SK-N-DZ (cell line): ENCODE results near the gene PSMB7.
A peak's percentile ranks its signal among the peaks of the same experiment; 100 is the strongest.

Source experiments
- DNase-seq: peaks from one replicate; pipeline ENCODE4 v3.0.0-alpha.2; 2015; ENCODE audit warnings: low spot score

Gene PSMB7

DNA sequence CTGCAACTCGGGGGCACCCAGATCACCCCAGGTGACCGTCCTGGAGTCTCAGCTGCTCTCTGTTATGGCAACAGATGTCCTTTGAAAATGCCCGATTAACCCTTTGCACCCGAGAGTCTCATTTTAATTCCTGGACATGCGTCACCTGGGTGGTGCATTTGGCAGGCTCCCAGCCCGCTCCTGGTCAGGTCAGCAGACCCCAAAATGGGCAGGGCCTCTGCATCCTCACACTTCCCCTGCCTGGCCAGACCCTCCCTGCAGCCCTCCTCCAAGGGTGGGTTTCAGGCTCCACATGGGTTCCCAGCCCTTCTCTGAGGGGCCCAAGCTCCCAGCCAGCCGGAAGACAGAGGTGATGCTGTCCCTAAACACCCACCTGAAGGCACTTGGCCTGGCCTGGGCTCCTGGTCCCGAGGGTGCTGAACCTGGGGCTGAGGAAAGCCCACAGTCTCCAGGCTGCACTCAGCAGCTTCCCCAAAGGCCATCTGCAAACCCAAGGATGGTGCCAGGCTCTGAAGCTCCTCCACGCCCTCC, 69.4 kb downstream of the PSMB7 start:
- DNase-seq = no peak

DNA sequence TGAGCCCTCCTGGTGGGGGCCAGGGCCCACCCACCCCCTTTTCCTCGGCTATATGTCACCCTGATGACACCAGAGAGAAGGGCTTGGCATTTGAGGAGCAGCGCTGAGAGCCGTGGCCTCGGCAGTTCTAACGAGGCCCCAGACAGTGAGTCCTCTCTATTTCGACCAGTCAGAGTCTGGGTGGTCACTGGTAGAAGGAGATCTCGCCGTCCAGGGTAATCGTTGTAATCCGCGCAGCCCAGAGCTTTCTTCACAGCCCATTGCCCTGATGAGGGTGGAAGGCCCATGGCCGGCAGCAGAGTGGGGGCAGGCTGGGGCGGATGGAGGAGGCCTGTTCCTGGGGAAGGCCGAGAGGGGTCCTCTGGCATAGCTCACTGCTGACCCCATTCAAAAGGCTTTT, 70.2 kb downstream of the PSMB7 start:
- no peak for DNase-seq

DNA sequence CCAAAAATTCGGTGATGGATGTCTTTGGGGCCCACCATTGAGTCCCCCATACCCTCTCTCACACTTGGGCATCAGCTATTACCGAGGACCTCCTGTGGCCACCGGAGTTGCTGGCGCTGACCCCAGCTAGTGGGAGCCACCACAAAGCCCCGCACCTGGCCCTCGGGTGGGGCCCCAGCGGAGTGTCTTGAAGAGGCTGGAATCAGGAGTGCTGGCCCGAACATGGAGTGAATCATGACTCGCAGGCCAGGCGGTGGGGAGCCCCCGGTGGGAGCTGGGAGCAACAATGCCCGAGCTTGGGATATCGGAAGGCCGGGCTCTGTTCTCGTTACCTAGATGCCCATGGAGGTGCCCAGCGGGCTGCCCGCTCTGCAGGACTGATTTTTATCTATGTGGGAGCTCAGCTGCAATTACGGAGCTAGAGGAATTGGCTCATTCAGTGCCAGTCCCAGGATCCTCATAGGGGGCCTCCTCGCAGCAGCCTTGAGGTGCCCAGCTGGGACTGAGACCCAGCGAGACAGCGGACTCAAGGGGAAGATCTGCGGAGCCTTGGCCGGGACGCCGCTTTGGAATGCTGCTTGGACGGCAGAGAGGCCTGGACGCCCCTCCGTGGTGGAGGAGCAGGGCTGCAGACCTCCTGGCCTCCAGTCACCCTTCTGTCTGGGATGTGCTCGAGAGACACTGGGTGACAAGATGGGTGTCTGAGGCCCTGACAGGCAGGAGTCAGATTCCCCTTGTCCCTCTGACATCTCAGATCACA, 70.8 kb downstream of the PSMB7 start:
- DNase-seq = no peak

DNA sequence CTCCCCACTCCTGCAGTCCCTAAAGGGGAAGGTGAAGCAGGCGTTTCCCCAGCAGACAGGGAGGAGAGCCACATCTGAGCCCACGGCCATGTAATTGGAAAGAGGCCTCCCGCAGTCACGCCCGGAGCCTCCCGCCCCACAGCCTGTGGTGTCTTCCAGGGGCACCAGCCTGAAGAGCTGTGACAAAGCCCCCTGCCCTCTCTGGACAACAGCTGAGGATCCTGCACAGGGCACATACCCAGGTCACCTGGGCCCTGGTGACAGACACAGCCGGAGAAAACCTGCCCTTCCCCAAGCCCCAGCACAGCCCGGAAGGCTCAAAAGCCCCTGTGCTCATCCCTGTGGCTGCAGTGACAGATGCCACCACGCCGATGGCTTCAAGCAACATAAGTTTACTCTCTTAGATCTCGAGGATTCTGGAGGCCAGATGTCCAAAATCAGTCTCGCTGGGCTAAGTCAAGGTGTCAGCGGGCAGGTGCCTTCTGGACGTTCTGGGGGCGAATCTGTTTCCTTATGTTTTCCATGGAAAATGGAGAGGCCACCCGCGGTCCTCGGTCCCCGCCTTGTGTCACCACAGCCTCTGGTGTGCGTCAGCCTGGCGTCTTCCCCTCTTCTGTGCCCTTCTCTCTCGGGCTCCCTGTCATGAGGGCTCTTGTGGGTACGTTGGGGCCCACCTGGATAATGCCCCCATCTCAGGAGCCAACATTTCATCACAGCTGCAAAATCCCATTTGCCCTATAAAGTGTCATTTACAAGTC, 71.5 kb downstream of the PSMB7 start:
- no peak for DNase-seq

DNA sequence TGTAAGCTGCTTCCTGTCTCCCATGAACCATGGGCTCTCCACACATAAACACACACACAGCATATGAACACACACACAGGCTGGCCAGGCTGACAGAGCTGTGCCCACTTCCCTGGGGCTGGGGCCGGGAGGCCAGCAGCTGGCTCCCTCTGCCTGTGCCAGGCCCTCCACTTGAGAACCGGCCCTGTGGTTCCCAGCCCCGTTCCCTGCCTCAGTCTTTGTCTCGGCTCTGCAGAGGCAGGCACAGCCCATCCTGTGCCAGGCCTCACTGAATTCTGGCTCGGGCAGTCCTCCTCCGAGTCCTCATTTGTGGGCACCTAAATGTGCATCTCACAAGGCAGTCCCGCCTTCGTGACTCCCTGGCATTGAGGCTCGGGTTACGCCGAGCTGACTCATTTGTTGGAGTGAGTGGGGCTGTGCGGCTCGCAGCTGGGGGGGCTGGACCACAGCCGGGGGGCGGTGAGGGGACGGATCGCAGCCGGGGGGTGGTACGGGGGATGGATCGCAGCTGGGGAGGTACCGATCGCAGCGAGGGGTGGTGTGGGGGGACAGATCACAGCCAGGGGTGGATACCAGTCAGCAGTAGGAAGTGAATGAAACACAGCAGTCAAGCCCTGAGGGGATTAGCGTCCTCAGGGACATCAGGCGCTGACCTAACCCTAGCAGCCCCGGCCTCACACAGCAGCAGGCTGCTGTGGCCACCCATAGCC, 72.3 kb downstream of the PSMB7 start:
- DNase-seq = no peak

DNA sequence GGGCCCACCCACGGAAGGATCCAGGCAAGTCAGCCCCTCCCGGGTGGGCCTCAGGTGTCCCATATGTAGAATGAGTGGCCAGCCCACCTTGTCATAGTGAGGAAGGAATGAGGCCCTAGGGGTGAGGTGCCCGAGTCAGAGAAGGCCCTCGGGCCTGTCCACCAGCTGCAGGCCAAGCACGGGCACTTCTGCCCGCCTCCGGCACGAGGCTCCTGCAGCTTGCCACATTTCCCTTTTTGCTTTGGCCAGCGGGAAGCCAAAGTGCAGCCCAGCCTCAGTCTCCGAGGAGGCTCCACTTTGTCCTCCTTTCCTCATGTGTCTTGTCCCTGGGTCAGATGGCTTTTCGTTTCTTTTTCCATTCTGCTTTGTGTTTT, 72.9 kb downstream of the PSMB7 start:
- DNase-seq = no peak

DNA sequence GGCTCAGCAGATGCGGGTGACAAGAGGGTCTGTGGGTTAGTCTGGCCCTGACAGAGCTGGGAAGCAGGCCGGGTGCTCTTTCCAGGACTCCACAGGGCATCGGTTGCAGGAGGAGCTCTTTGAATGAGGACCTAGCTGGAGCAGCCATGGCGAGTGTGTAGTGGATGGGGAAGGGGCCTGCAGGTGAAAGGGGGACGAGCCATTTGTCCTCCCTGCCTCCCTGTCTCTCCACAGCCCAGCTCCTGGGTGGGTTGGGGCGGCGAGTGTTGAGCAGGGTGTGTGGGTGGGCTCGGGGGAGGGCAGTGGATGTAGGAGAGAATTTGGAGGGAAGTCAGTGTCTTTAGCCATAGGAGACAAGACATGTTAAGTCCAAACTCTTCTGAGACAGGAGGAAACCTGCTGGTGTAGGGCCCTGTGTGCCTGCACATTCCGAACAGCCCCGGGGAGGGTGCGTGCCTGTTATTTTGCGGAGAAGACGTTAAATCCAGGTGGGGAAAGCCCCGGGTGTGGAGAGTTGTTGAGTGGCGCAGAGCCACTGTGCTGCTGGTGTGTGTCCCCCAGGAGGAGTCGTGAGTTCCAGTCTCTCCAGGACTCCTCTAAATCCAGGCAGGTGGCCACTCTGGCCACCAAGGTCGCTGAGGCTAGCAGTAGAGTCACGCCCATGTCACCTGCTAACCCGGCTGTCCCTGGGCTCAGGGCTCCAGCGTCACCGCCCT, 73.6 kb downstream of the PSMB7 start:
- DNase-seq = no peak

DNA sequence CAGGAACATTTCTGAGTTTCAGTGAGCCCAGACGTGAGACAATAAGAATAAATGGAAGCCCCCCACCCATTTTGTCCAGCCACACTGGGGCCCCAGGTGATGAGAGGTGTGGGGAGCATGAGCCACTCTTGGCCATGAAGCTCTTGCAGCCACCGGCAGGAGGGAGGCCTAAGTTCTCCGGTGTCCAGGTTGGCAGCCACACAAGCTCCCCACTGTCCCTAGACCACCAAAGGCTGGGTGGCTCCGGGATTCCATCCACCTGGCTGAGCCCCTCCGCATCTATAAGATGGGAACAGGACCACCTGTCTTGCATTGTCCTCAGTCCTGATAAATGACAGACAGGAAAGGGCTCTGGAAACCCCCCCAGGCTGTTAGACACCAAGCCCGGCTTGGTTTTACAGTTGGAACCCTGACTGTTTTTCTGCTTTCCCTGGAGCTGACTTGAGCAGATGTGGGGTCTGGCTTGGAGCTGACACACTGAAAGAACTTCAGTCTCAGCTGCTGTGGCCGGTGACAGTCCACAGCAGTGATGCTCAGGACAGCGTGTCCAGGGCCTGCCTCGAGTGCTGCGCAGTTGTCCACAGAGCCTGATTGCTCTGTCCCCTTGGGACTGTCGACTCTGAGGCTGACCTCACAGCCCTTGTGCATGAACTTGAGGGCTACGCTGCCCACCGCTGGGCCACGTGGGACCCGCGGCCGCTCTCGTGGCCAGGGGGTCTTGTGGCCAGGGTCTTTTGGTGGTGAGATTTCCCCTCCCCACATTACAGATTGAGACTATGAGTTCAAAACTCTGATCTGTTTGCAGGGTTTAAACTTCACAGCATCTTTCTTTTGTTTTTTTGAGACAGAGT, 74.8 kb downstream of the PSMB7 start:
- peak; percentile 34 for DNase-seq

DNA sequence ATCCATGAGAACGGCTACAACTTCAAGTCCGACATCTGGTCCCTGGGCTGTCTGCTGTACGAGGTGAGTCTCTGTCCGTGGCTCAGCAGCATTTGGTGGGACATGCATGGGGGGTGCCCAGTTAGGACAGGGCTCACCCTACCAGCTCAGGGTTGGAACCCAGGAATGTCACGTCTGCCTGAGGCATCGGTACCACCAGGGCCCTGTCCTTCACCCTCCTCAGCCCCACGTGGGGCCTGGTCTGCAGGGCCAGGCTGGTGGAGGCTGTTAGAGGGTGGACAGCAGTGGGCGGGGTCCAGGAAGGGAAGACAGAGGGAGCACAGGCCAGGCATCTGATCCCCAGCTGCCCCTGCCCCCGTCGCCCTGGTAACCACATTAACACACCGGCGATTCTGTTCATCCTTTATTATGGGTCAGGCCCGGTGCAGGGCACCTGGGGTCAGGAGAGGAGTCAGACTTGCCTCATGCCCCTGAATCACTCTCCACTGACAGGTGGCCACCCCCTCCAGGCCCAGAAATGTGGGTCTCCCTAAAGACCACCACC, 75.6 kb downstream of the PSMB7 start:
- DNase-seq = no peak

DNA sequence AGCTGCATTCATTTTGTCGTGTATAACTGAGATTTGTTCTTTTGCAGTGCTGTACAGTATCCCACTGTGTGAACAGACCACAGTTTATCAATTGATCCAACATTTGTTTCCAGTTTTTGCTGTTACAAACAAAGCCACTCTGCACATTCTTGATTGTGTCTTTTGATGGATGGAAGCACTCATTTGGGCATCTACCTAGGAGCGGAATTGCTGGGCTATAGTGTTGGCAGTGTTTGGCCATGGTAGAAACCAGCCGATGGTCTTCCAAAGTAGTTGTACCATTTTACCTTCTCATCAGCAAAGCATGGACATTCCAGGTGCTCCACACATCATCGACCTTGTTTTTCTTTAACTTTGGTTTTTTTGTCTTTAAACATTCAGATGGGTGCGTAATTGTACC, 77.7 kb downstream of the PSMB7 start:
- DNase-seq = no peak

DNA sequence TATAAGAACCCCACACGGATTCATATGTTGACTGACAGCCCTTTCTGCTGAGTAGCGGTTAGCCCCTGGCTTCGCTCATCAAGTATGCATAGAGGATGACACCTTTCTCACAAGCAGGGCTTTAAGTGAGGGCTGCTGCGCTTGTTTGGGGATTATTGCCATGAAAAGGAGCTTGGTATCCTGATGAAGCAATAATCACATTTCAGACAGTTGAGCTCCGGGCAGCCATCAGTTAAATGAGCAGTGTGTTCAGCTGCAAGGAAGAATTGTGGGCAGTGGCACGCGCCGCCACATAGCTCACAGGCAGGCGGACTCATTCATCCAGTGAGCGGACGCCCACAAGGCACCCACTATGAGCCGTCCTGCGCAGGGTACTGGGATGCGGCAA, 79.9 kb downstream of the PSMB7 start:
- DNase-seq = no peak

DNA sequence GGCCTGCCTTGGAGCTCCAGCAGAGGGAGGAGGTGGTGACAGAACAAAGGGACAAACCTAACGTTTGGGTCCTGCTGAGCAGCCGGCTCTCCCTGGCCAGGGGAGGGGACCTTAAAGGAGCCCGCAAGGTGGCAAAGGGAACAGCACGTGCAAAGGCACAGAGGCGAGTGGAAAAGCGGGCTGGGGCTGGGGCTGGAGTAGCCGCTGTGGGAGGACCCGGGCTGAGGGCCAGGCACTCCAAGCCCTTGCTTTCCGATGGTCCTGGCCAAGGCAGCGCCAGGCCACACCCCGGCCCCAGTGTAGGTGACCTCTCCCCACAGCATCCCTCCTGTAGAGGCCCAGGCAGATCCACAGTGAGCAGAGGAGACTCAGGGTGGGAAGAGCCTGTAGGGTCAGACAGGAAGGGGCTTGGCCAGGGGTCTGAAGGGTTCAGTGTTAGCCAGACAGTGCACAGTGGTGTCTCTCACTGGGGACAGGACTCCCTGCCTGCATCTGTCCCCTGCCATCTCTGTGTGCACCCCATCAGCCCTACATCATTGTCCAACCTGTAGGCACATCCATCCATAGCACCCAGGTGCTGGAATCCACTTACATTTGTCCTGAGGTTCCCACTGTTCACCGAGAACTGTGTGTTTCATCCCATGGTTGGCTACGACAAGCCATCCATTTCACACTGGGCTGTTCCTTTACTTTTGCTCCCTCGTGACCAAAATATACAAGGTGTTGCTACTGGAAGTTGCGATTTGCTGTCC, 80.5 kb downstream of the PSMB7 start:
- DNase-seq = no peak

DNA sequence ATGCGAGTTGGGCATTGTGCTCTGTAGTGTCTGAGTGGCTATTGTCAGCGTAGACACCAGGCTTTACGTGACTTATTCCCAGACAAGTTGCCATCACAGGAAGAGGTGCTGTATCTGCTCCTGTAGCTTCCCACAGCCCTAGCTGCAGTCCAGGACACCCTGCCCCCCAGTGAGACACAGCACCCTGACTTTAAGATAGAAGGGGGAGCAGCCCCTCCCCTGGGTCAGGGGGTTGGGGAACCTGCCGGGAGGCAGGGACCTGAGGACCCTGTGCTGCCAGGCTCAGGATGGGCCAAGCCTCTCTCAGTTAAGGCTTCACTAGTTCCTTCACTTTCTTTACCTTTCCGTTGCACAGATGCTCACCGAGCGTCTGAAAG, 82.1 kb downstream of the PSMB7 start:
- no peak for DNase-seq

DNA sequence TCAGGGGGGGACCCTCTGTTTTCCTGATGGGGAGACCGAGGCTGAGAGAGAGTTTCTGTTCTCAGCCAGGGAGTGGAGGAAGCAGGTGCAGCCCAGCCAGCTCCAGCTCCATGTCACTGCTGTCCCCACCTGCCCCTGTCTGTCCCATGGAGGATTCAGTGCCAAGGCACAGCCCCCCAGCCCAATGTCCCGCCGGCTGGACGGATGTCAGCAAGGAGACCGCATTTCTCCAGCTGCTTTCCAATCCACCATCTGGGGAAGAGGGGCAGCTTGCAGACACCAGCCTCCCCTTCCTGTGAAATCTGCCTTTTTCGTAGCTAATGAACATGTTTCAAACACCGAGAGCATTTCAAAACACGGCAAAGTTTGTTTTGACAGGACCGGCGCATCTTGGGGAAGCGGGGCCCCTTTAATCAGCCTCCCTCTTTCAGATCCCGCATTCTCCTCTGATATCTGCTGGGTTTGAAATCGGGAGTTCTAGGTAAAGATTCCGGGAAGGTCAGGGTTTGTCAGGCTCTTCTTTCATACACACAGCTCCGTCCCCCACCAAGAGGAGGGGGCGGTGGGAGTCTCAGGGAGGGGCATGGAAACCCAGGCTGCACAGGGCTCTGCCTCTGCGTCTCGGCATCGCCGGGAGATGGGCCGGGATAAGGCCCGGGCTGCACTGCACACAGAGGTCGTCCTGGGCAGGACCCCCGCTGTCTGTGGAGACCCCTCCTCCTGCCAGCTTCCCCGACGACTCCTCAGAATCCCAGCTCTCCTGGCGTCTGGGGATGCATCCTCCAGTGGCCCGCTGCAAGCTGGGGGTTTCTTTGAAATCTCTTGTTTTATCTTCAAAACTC, 82.7 kb downstream of the PSMB7 start:
- no peak for DNase-seq

DNA sequence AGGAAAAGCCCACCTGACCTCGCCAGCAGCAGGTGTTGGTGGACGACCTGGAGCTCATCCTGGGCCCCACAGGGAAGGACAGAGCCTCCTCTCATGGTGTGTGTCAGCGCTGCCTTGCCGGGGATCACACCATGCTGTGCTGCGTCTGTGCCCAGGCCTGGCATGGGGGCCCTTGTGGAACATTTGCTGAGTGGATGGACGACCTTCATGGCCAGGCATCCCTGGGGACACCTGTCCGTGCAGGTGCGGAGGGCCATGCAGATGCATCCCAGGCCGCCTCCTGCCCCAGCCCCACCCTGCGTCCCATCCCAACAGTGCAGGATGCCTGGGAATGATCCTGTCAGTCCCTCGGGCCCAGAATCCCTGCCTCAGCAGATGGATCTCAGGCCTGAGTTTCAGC, 83.7 kb downstream of the PSMB7 start:
- DNase-seq = no peak

DNA sequence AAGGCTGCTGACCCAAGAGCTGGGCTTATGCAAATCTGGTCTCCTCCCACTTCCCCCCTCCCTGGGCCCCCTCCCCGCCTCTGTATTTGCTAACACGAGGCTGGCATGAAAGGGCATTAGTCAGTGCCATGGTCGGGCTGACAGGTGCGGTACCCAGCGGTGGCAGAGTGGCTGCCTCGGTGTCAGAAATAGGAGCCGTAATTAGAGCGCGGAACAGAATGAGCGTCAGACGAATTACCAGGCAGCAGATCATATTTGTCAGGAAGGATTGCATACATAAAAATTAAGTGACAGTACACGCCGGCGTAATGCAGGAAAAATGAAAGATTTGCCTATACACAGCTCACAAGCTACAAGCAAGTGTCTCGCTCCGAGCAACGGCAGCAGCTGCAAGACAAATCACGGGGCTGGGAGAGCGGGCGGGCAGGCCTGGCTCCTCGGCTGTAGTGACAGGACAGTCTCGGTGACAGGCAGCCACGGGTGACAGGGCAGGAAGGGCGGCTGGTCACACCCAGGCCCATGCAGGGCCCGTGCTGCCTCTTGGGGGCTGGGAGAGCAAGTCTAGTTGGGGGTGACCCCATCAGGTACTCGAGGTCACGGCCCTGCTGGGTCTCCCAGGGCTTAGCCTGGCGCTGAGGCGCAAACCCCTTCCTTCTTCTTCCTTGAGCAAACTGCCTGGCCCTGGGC, 85.1 kb downstream of the PSMB7 start:
- no peak for DNase-seq

DNA sequence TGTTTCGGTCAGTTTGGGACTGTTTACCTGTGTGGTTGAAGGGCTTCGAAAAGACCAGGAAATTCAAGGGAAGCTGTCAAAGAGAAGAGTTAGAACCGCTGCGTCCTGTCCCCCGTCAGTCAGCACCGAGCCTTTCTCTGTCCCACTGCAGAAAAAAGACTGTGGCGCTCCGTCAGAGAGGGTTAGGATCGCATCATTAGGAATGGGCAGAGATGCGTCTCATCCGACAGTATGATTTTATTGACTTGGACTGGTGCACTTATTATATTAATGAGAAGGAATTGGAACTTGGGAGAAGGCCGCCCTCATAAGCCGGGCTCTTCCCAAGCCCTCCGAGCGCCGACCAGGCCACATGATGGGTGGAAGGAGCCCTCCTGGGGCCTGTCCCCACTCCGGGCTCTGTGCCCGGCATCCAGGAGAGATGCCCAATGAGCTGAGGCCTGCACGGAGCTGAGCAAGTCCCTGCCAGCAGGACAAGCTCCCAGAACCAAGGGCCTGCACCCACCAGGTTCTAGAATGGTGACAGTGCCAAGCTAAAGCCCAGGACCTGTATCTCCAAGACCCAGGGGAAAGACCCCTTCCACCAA, 85.9 kb downstream of the PSMB7 start:
- DNase-seq = no peak

DNA sequence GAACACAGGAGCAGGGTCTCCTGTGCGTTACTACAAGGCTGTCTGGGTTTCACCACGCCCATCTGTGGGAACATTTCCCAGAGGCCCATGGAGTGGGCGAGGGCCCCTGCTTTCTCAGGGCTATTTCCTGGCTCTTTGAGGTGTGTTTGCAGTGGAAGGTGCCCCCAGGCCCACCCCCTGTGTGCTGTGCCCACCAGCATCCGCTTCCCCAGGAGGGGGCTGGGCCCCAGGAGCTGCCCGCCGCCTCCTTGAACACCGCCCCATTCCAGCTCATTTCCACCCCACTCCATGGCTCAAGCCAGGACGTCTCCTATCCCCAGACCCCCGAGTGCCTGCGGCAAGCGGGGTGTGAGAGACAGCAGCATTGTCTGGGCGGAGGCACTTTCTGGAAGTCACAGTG, 87.0 kb downstream of the PSMB7 start:
- no peak for DNase-seq
